Ishikawa (cell line): Measurements from ENCODE around the gene DTD1.

ENCODE experiments used
- CREB1 ChIP-seq: IDR thresholded peaks from 2 replicates; pipeline ENCODE4 v1.6.1; 2012; ENCODE audit warnings: low read depth
- EGR1 ChIP-seq: IDR thresholded peaks from 2 replicates; pipeline ENCODE4 v1.6.1; 2012
- EP300 ChIP-seq: IDR thresholded peaks from 2 replicates; pipeline ENCODE4 v1.6.1; 2012; ENCODE audit warnings: borderline replicate concordance
- FOXM1 ChIP-seq: IDR thresholded peaks from 2 replicates; pipeline ENCODE4 v1.6.1; 2012; ENCODE audit warnings: low read depth, borderline replicate concordance
- MAX ChIP-seq: IDR thresholded peaks from 2 replicates; pipeline ENCODE4 v1.6.1; 2012
- NFIC ChIP-seq: IDR thresholded peaks from 2 replicates; pipeline ENCODE4 v1.6.1; 2012
- RAD21 ChIP-seq: IDR thresholded peaks from 2 replicates; pipeline ENCODE4 v1.6.1; 2012; ENCODE audit warnings: low read depth
- REST ChIP-seq: IDR thresholded peaks from 2 replicates; pipeline ENCODE4 v1.6.1; 2012; ENCODE audit warnings: low read depth, mild to moderate bottlenecking
- TAF1 ChIP-seq: IDR thresholded peaks from 2 replicates; pipeline ENCODE4 v1.6.1; 2012; ENCODE audit warnings: low read depth, mild to moderate bottlenecking
- TCF12 ChIP-seq: IDR thresholded peaks from 2 replicates; pipeline ENCODE4 v1.6.1; 2012; ENCODE audit warnings: low read depth
- TEAD4 ChIP-seq: IDR thresholded peaks from 2 replicates; pipeline ENCODE4 v1.6.1; 2012
- USF1 ChIP-seq: IDR thresholded peaks from 2 replicates; pipeline ENCODE4 v1.6.1; 2012
- YY1 ChIP-seq: IDR thresholded peaks from 2 replicates; pipeline ENCODE4 v1.6.1; 2012; ENCODE audit warnings: low read depth
- ZBTB7A ChIP-seq: IDR thresholded peaks from 2 replicates; pipeline ENCODE4 v1.6.1; 2012; ENCODE audit warnings: low read depth

- TF ChIP-seq USF1 (no peak), RAD21 (no peak), REST (no peak), ZBTB7A (no peak), FOXM1 (no peak), MAX (no peak), TEAD4 (no peak), EP300 (no peak), TAF1 (no peak), EGR1 (no peak), TCF12 (no peak), CREB1 (no peak), YY1 (no peak), NFIC (no peak)
Measured at GRCh38 chr20:18688676-18689075, 100.8 kb downstream of the DTD1 start.
